ENCODE measurements around the gene SERTAD1.

- TF ChIP-seq, protein P1, sequence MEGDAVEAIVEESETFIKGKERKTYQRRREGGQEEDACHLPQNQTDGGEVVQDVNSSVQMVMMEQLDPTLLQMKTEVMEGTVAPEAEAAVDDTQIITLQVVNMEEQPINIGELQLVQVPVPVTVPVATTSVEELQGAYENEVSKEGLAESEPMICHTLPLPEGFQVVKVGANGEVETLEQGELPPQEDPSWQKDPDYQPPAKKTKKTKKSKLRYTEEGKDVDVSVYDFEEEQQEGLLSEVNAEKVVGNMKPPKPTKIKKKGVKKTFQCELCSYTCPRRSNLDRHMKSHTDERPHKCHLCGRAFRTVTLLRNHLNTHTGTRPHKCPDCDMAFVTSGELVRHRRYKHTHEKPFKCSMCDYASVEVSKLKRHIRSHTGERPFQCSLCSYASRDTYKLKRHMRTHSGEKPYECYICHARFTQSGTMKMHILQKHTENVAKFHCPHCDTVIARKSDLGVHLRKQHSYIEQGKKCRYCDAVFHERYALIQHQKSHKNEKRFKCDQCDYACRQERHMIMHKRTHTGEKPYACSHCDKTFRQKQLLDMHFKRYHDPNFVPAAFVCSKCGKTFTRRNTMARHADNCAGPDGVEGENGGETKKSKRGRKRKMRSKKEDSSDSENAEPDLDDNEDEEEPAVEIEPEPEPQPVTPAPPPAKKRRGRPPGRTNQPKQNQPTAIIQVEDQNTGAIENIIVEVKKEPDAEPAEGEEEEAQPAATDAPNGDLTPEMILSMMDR (conservative IDR thresholded peaks at IDR 0.05; ENCODE audit: low read depth, low read length), result no peak
- TF ChIP-seq POLR2A (IDR thresholded peaks at IDR 0.05; ENCODE audit: low read depth, low read length) (no peak), RAD21 (IDR thresholded peaks at IDR 0.05; ENCODE audit: low read length) (no peak), RFX5 (IDR thresholded peaks at IDR 0.05; ENCODE audit: low read depth, low read length) (no peak), CEBPB (IDR thresholded peaks at IDR 0.05; ENCODE audit: low read depth, low read length) (no peak), SMC3 (IDR thresholded peaks at IDR 0.05; ENCODE audit: low read depth, low read length) (no peak), MAFK (IDR thresholded peaks at IDR 0.05; ENCODE audit: low read depth, low read length) (no peak), MAZ (IDR thresholded peaks at IDR 0.05; ENCODE audit: borderline replicate concordance, low read depth, low read length) (no peak)
- TF ChIP-seq, protein P2, sequence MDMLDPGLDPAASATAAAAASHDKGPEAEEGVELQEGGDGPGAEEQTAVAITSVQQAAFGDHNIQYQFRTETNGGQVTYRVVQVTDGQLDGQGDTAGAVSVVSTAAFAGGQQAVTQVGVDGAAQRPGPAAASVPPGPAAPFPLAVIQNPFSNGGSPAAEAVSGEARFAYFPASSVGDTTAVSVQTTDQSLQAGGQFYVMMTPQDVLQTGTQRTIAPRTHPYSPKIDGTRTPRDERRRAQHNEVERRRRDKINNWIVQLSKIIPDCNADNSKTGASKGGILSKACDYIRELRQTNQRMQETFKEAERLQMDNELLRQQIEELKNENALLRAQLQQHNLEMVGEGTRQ (IDR thresholded peaks at IDR 0.05; ENCODE audit: low read depth, low read length), result no peak
- TF ChIP-seq, protein P3, sequence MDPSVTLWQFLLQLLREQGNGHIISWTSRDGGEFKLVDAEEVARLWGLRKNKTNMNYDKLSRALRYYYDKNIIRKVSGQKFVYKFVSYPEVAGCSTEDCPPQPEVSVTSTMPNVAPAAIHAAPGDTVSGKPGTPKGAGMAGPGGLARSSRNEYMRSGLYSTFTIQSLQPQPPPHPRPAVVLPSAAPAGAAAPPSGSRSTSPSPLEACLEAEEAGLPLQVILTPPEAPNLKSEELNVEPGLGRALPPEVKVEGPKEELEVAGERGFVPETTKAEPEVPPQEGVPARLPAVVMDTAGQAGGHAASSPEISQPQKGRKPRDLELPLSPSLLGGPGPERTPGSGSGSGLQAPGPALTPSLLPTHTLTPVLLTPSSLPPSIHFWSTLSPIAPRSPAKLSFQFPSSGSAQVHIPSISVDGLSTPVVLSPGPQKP (IDR thresholded peaks at IDR 0.05; ENCODE audit: borderline replicate concordance, low read depth, low read length), result no peak
Observed at GRCh38 chr19:40374084-40374483, 51.7 kb downstream of the SERTAD1 start.

Data from IMR-90 (cell line).